Mesothelial cell of epicardium (in vitro differentiated cells): ENCODE data around the gene PDE2A. TPM values are rescaled to one million over a fixed set of nuclear protein-coding genes. Genes with fewer than 3 reads are reported as not detected.
A peak's percentile ranks its signal among the peaks of the same experiment; 100 is the strongest.

ENCODE experiments used
- DNase-seq, 2 experiments: peaks; one replicate each; pipeline ENCODE4 v3.0.0; 2021; ENCODE audit warnings: low spot score in 2 of 2; ENCODE audit not compliant: unreplicated experiment in 2 of 2
- H3K27ac Mint-ChIP-seq: 2 replicates; pipeline ENCODE4 v1.8.0; 2021; ENCODE audit warnings: mixed read lengths
- H3K27me3 Mint-ChIP-seq: 2 replicates; pipeline ENCODE4 v1.8.0; 2021; ENCODE audit warnings: low read depth, mixed read lengths
- H3K36me3 Mint-ChIP-seq: 2 replicates; pipeline ENCODE4 v1.8.0; 2021; ENCODE audit warnings: mixed read lengths
- H3K4me1 Mint-ChIP-seq: 2 replicates; pipeline ENCODE4 v1.8.0; 2021; ENCODE audit warnings: mixed read lengths
- H3K4me3 Mint-ChIP-seq: 2 replicates; pipeline ENCODE4 v1.8.0; 2021; ENCODE audit warnings: mild to moderate bottlenecking, moderate library complexity, mixed read lengths
- H3K9me3 Mint-ChIP-seq: 2 replicates; pipeline ENCODE4 v1.8.0; 2021; ENCODE audit warnings: mixed read lengths
- CTCF ChIP-seq: fragments of 200-600 bp; sonication (generic); IDR thresholded peaks from one replicate; pipeline ENCODE4 v1.5.0; 2021; ENCODE audit warnings: antibody characterized with exemption; ENCODE audit not compliant: unreplicated experiment
- total RNA-seq: library from RNA; stranded (reverse); gene quantifications from 3 replicates; pipeline ENCODE4 v1.2.1, GENCODE V29; 2021

Gene PDE2A
- total RNA-seq, 1 donor from 2014 or later, result 1.1 TPM

- no peak for TF ChIP-seq CTCF
- H3K4me1 Mint-ChIP-seq, result peaks cover 8% of the 10 kb centered on the region
- H3K36me3 Mint-ChIP-seq, result no peaks in the 10 kb centered on the region
- no peaks in the 10 kb centered on the region for H3K9me3 Mint-ChIP-seq
- no peak overlapping the region for H3K27ac Mint-ChIP-seq
- H3K4me3 Mint-ChIP-seq, result no peak overlapping the region
- no peak for DNase-seq
- peaks cover 17% of the 10 kb centered on the region for H3K27me3 Mint-ChIP-seq
These were observed 25.7 kb downstream of the PDE2A start for GRCh38 chr11:72648384-72649136.

- Mint-ChIP-seq H3K4me1 (peaks cover 4% of the 10 kb centered on the region), H3K4me3 (no peak overlapping the region), H3K36me3 (no peaks in the 10 kb centered on the region), H3K9me3 (no peaks in the 10 kb centered on the region), H3K27ac (no peak overlapping the region), H3K27me3 (peaks cover 20% of the 10 kb centered on the region)
- TF ChIP-seq CTCF, result no peak
- no peak for DNase-seq
These were observed 26.3 kb downstream of the PDE2A start for GRCh38 chr11:72647882-72648281.

- peaks cover 23% of the 10 kb centered on the region for H3K27me3 Mint-ChIP-seq
- no peaks in the 10 kb centered on the region for H3K9me3 Mint-ChIP-seq
- peaks cover 4% of the 10 kb centered on the region for H3K4me1 Mint-ChIP-seq
- H3K4me3 Mint-ChIP-seq, result no peak overlapping the region
- H3K27ac Mint-ChIP-seq, result no peak overlapping the region
- H3K36me3 Mint-ChIP-seq, result no peaks in the 10 kb centered on the region
- TF ChIP-seq CTCF, result no peak
- DNase-seq, result no peak
These were observed 27.8 kb downstream of the PDE2A start for GRCh38 chr11:72646472-72646871.

- Mint-ChIP-seq H3K36me3 (no peaks in the 10 kb centered on the region), H3K27me3 (peaks cover 23% of the 10 kb centered on the region), H3K4me1 (peaks cover 4% of the 10 kb centered on the region), H3K4me3 (no peak overlapping the region), H3K9me3 (no peaks in the 10 kb centered on the region), H3K27ac (no peak overlapping the region)
- TF ChIP-seq CTCF, result no peak
- no peak for DNase-seq
These were observed 28.2 kb downstream of the PDE2A start for GRCh38 chr11:72646024-72646423.

GRCh38 chr11:72643547-72643946 is 30.7 kb downstream of the PDE2A start:
- no peak overlapping the region for H3K27ac Mint-ChIP-seq

More at GRCh38 chr11:72643547-72643946, 30.7 kb downstream of the PDE2A start:
- H3K36me3 Mint-ChIP-seq, result no peaks in the 10 kb centered on the region
- TF ChIP-seq CTCF, result no peak
- H3K9me3 Mint-ChIP-seq, result no peaks in the 10 kb centered on the region
- H3K27me3 Mint-ChIP-seq, result peaks cover 20% of the 10 kb centered on the region
- peaks cover 4% of the 10 kb centered on the region for H3K4me1 Mint-ChIP-seq
- H3K4me3 Mint-ChIP-seq, result peak overlapping the region; percentile 44
- no peak for DNase-seq
